ENCODE data around the gene AMZ1. TPM values are rescaled to one million over a fixed set of nuclear protein-coding genes. Genes with fewer than 3 reads are reported as not detected.

The AMZ1 gene
- total RNA-seq, 2 experiments from 2014 or later: 0.14 TPM

DNA sequence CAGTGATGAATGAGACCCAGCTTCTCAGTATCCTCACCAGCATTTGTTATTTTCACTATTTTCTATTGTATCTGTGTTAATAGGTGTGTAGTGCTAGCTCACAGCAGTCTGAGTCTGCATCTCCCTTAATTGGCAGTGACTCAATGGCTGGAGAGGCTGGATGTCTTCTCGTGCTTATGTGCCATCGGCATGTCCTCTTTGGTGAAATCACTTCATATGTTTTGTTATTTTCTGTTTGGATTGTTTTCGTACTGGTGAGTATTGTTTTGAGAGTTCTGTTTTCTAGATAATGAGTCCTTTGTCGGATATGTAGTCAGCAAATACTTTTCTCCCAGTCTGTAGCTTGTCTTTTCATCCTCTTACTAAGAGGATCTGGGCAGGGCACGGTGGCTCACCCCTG, 66.1 kb downstream of the AMZ1 start:
- DNase-seq (no peak), ATAC-seq (no peak)
- Mint-ChIP-seq H3K27me3 (no peaks in the 10 kb centered on the region), H3K4me1 (peaks cover 26% of the 10 kb centered on the region), H3K36me3 (ENCODE audit: low read depth) (peaks cover 21% of the 10 kb centered on the region), H3K9me3 (ENCODE audit: low read depth) (peaks cover 2% of the 10 kb centered on the region), H3K27ac (no peak overlapping the region), H3K4me3 (no peak overlapping the region)
- intact Hi-C loops (cut with DNase I, micrococcal nuclease): loop anchor here in 1 of 2 experiments (10.0 kb wide), 1 partner anchor 711 kb away; no protein-coding TSS in a partner anchor
- CTCF ChIA-PET: no interaction called here
- POLR2A ChIA-PET: no interaction called here

DNA sequence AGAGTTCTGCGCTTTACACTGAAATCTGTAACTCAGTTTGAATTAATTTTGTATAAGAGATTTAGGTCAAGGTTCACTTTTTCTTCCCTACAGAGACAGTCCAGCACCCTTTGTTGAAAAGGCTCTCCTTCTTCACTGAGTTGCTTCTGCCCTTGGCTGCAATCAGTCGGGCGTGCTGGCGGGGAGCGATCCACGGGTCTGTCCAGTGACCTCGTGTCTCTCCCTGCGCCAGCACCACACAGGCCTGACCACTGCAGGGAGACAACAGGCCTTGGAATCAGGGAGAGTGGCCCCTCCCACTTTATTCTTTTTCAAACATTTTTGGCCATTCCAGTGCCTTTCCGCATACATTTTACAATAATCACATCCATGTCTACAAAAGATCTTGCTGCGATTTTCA, 66.9 kb downstream of the AMZ1 start:
- DNase-seq (no peak), ATAC-seq (no peak)
- Mint-ChIP-seq H3K4me1 (peaks cover 34% of the 10 kb centered on the region), H3K9me3 (ENCODE audit: low read depth) (peaks cover 2% of the 10 kb centered on the region), H3K27ac (no peak overlapping the region), H3K4me3 (no peak overlapping the region), H3K36me3 (ENCODE audit: low read depth) (peaks cover 17% of the 10 kb centered on the region), H3K27me3 (no peaks in the 10 kb centered on the region)
- ChIA-PET POLR2A (no interaction called here), CTCF (no interaction called here)
- intact Hi-C loops (cut with DNase I, micrococcal nuclease): loop anchor here in 1 of 2 experiments (5.0 to 10.0 kb wide), 2 partner anchors 87 to 710 kb away; partner anchors contain the start of gene GNA12

DNA sequence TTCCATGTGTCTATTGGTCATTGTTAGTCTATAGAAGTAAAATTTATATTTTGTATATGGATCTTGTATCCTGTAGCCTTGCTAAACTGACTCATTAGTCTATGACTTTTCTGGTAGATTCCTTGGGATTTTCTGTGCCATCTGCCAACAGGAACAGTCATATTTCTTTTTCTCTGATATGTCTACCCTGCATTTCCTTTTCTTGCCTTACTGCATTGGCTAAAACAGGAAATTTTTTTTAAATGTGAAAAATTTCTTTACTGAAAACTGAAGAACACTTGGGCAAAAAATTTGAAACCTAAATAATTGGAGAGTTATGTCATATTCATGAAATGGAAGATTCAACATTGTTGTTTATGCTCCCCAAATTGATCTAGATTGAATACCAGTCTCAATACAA, 67.5 kb downstream of the AMZ1 start:
- Mint-ChIP-seq H3K4me1 (peaks cover 40% of the 10 kb centered on the region), H3K36me3 (ENCODE audit: low read depth) (peaks cover 16% of the 10 kb centered on the region), H3K4me3 (no peak overlapping the region), H3K27ac (no peak overlapping the region), H3K9me3 (ENCODE audit: low read depth) (peaks cover 2% of the 10 kb centered on the region), H3K27me3 (no peaks in the 10 kb centered on the region)
- no peak for DNase-seq
- CTCF ChIA-PET: interaction anchor here (0.9 to 2.0 kb wide), 2 partner anchors 27 to 30 kb away, joined by 4 read pairs; no protein-coding TSS in a partner anchor
- no peak for ATAC-seq
- POLR2A ChIA-PET: no interaction called here
- intact Hi-C loops (cut with DNase I, micrococcal nuclease): loop anchor here in 1 of 2 experiments (5.0 to 10.0 kb wide), 2 partner anchors 87 to 709 kb away; partner anchors contain the start of gene GNA12

DNA sequence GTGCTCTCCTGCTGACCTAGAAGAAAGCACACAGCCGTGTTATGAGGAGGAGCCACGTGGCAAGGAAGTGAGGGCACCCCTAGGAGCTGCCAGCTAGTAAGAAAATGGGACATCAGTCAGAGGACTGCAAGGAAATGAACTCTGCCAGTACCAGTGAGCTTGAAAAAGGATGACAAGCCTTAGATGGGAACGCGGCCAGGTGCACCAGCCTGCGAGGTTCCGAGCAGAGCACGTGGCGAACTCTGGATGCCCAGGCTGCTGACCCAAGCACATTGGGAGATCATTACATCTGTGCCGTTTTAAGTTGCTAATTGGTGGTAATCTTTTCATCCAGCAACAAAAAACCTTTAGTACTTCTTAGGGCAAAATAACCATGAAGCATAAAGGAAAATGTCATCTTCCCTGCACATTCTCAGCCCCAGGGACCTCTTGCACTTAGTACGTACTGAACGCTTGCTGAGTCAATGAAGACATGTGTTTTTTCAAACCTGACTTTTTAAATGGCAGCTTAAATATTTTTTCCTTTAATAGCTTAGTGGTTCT, 69.4 kb downstream of the AMZ1 start:
- Mint-ChIP-seq H3K27me3 (no peaks in the 10 kb centered on the region), H3K4me1 (peaks cover 45% of the 10 kb centered on the region), H3K9me3 (ENCODE audit: low read depth) (peaks cover 2% of the 10 kb centered on the region), H3K4me3 (peak overlapping the region; percentile 50), H3K27ac (peak overlapping the region; percentile 93), H3K36me3 (ENCODE audit: low read depth) (peaks cover 16% of the 10 kb centered on the region)
- ChIA-PET POLR2A (interaction anchor here (0.7 to 1.6 kb wide), 6 partner anchors 13 to 351 kb away, joined by 3 to 15 read pairs (median 4); no protein-coding TSS in a partner anchor), CTCF (interaction anchor here (0.5 to 3.1 kb wide), 14 partner anchors 10 to 361 kb away, joined by 3 to 15 read pairs (median 5); no protein-coding TSS in a partner anchor)
- ATAC-seq (peak; percentile 8), DNase-seq (no peak)
- intact Hi-C loops (cut with DNase I, micrococcal nuclease): loop anchor here in 1 of 2 experiments (5.0 to 10.0 kb wide), 2 partner anchors 85 to 707 kb away; partner anchors contain the start of gene GNA12

DNA sequence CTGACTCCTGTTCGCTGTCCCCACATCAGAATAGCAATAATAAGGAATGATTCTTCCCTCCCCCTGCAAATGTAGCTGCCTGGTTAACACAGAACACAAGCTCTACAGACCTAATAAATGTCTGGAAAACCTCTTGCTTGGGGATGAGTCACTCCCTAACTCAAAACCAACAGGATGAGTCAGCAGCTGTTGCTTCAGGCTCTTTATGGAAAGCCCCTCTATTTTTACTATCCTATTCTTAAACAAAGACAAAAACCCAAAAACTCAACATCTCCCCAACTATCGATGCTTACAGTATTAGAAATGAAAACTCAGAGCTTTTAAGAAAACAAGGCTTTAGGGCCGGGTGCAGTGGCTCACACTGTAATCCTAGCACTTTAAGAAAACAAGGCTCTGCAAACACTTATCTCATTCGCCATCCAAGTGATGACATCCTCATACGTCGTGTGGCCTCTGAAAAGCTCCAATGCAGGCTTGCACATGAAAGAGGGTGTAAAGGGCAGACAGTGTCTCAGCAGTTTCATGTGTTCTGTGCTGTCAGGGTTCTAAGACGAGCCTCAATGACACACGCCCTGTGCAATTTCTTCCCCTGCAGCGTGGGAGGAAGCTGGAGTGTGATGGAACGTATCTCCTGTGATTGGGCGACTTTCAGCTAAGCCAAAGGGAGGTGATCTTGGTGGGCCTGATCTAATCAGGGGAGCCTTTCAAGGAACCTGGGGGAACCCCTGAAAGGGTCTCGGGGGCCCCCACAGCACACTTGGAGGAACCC, 70.1 kb downstream of the AMZ1 start:
- DNase-seq: peak; percentile 91
- intact Hi-C loops (cut with DNase I, micrococcal nuclease): loop anchor here (1.0 to 10.0 kb wide), 13 partner anchors 15 to 707 kb away; partner anchors contain the start of genes GNA12 (in 2 of the 2) and IQCE (in 1 of the 2)
- peaks cover 2% of the 10 kb centered on the region for H3K9me3 Mint-ChIP-seq (ENCODE audit: low read depth)
- H3K4me3 Mint-ChIP-seq: peak overlapping the region; percentile 50
- H3K27ac Mint-ChIP-seq: peak overlapping the region; percentile 93
- H3K4me1 Mint-ChIP-seq: peaks cover 43% of the 10 kb centered on the region
- H3K27me3 Mint-ChIP-seq: no peaks in the 10 kb centered on the region
- peak; percentile 96 for ATAC-seq
- ChIA-PET POLR2A (interaction anchor here (0.6 to 1.6 kb wide), 12 partner anchors 8 to 352 kb away, joined by 3 to 15 read pairs (median 3); no protein-coding TSS in a partner anchor), CTCF (interaction anchor here (0.5 to 3.1 kb wide), 14 partner anchors 10 to 360 kb away, joined by 3 to 15 read pairs (median 5); no protein-coding TSS in a partner anchor)
- peaks cover 16% of the 10 kb centered on the region for H3K36me3 Mint-ChIP-seq (ENCODE audit: low read depth)

DNA sequence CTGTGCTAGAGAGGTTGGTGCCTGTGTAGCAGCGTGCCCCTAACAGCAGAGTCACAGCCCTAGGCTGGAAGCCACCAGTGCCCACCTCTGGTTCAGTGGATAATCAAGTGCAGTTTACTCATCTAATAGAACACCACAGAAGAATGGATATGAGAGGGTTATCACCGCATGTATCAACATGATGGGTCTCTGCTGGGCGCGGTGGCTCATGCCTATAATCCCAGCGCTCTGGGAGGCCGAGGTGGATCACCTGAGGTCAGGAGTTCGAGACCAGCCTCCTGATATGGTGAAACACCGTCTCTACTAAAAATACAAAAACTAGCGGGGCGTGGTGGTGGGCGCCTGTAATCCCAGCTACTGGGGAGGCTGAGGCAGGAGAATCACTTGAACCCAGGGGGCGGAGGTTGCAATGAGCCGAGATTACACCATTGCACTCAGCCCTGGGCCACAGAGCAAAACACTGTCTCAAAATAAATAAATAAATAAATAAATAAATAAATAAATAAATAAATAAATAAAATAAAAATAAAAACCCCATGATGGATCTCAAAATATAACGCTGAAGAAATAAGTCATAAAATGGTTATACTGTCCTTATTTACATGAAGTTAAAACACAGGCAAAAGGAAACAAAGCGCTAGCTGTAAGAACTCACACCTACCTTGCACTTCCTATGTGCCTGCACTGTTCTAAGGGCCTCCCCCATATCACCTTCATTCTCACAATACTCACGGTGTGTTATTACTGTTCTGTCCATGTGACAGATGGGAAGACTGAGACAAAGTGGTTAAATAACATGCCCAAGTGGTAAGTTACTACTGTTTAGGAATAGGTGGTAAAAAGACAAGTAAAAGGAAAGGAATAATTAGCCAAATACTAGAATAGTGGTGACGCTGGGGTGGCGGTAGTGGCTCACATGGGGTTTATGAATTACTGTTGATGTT, 70.9 kb downstream of the AMZ1 start:
- Mint-ChIP-seq H3K9me3 (ENCODE audit: low read depth) (peaks cover 2% of the 10 kb centered on the region), H3K4me3 (peak overlapping the region; percentile 50), H3K36me3 (ENCODE audit: low read depth) (peaks cover 16% of the 10 kb centered on the region), H3K27me3 (no peaks in the 10 kb centered on the region), H3K4me1 (peaks cover 43% of the 10 kb centered on the region), H3K27ac (peak overlapping the region; percentile 93)
- POLR2A ChIA-PET: interaction anchor here (0.6 to 1.6 kb wide), 11 partner anchors 9 to 212 kb away, joined by 3 to 15 read pairs (median 3); no protein-coding TSS in a partner anchor
- CTCF ChIA-PET: interaction anchor here (0.5 to 3.1 kb wide), 10 partner anchors 9 to 136 kb away, joined by 3 to 15 read pairs (median 6); no protein-coding TSS in a partner anchor
- intact Hi-C loops (cut with DNase I, micrococcal nuclease): loop anchor here (1.0 to 10.0 kb wide), 13 partner anchors 14 to 706 kb away; partner anchors contain the start of genes GNA12 (in 2 of the 2) and IQCE (in 1 of the 2)
- peak; percentile 13 for ATAC-seq
- DNase-seq: no peak

DNA sequence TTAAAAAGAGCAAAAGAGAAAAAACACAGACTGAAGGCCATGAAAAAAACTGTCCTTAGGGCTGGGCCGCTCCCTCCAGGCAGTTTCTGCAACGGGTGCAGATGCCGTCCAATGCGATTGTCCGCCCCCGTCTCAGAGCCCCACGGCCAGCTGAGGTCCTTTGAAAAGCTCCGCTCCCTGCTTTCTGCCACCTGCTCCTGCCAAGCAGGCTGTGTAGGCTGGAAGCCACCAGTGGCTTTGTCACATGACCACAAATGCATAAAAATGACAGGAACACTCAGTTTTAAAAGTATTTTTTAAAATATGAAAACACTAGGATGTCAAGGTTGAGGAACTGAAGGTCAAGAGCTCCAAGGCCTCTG, 71.7 kb downstream of the AMZ1 start:
- peak overlapping the region; percentile 85 for H3K27ac Mint-ChIP-seq
- no peak for ATAC-seq
- H3K4me3 Mint-ChIP-seq: no peak overlapping the region
- POLR2A ChIA-PET: no interaction called here
- H3K36me3 Mint-ChIP-seq (ENCODE audit: low read depth): peaks cover 16% of the 10 kb centered on the region
- CTCF ChIA-PET: interaction anchor here (1.0 to 3.1 kb wide), 2 partner anchors 22 to 88 kb away, joined by 4 to 15 read pairs; no protein-coding TSS in a partner anchor
- H3K27me3 Mint-ChIP-seq: no peaks in the 10 kb centered on the region
- H3K4me1 Mint-ChIP-seq: peaks cover 43% of the 10 kb centered on the region
- peaks cover 2% of the 10 kb centered on the region for H3K9me3 Mint-ChIP-seq (ENCODE audit: low read depth)
- no peak for DNase-seq
- intact Hi-C loops (cut with DNase I, micrococcal nuclease): loop anchor here (2.0 to 10.0 kb wide), 6 partner anchors 39 to 705 kb away; partner anchors contain the start of genes GNA12 (in 1 of the 2) and IQCE (in 1 of the 2)

DNA sequence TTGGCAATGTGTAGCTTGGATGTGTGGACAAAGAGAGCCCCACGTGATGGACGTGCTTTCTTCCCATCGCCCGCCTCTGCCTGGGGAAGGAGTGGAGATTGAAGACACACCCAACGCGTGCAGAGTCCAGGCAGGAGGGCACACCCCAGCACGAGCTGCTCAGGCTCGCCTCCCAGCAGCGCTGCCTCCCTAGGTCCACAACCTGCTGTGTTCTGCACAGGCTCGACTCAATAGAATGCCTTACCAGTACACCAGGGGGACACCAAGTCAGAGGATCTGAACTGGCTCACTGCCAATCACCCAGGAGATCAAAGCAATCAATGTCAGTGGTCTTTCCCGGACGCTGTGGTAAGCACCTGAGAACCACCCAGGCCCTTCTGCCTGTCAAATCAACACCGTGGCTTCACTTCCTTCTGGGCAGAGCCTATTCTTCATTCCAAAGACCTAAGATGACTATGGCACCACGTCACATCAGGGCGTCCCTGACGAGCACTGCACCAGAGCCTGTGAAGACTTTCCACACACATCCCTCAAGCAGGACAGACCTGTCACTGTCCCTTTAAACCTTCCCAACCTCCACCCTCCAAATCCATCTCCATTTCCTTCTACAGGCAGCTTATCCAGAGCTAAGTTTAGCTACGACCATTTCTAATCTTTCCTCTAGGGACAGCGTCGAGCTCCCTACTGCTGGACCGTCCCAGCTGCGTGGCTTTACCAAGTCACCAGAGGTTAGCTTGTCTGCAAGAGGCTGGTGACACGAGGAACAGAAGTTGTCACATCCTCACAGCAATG, 72.3 kb downstream of the AMZ1 start:
- H3K27ac Mint-ChIP-seq: peak overlapping the region; percentile 7
- ChIA-PET POLR2A (interaction anchor here (0.5 kb wide), 1 partner anchor 70 kb away, joined by 3 read pairs; no protein-coding TSS in a partner anchor), CTCF (interaction anchor here (0.6 to 1.7 kb wide), 8 partner anchors 10 to 87 kb away, joined by 3 to 8 read pairs (median 4); no protein-coding TSS in a partner anchor)
- no peaks in the 10 kb centered on the region for H3K27me3 Mint-ChIP-seq
- peaks cover 13% of the 10 kb centered on the region for H3K36me3 Mint-ChIP-seq (ENCODE audit: low read depth)
- ATAC-seq (no peak), DNase-seq (peak; percentile 41)
- H3K4me1 Mint-ChIP-seq: peaks cover 43% of the 10 kb centered on the region
- intact Hi-C loops (cut with DNase I, micrococcal nuclease): no loop called here
- H3K9me3 Mint-ChIP-seq (ENCODE audit: low read depth): peaks cover 2% of the 10 kb centered on the region
- no peak overlapping the region for H3K4me3 Mint-ChIP-seq

DNA sequence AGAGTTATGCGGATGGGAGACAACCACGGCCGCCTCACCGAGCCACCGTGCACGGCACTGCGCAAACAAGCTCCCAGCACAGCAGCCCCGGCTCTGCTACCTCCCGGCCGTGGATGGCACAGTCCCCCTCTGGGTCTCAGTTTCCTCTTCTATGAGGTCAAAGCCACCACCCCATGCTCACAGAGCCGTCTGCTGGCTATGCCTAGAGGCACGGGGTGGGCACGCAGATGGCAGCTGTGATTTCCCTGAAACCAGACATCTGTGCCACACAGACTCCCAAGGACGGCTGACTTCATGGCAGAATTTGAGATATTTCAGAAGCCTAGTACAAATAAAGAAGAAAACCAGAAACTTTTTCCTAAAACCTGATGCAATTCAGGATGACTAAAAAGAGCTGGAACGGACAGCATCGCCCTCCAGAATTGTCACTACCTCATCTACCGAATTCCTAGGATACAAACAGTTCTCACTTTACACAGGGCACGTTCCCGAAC, 73.2 kb downstream of the AMZ1 start:
- ATAC-seq (no peak), DNase-seq (no peak)
- Mint-ChIP-seq H3K9me3 (ENCODE audit: low read depth) (no peaks in the 10 kb centered on the region), H3K27me3 (no peaks in the 10 kb centered on the region), H3K36me3 (ENCODE audit: low read depth) (peaks cover 8% of the 10 kb centered on the region), H3K27ac (no peak overlapping the region), H3K4me1 (peaks cover 43% of the 10 kb centered on the region), H3K4me3 (no peak overlapping the region)
- POLR2A ChIA-PET: no interaction called here
- CTCF ChIA-PET: interaction anchor here (0.6 to 1.7 kb wide), 8 partner anchors 10 to 91 kb away, joined by 3 to 8 read pairs (median 3); no protein-coding TSS in a partner anchor
- intact Hi-C loops (cut with DNase I, micrococcal nuclease): no loop called here

All from activated CD4-positive, alpha-beta T cell treated with anti-CD3 and anti-CD28 coated beads for 36 hours (primary cell).